GM12892 (cell line): ENCODE measurements around the gene BBIP1.
"Not testable (repeated sequence)": the region's sequence is repeated elsewhere in the genome, so short reads cannot be mapped to it uniquely, and the experiment has no call there.

Experiments used
- DNase-seq: peaks from one replicate; pipeline ENCODE4 v3.0.0; 2011; ENCODE audit not compliant: insufficient read length
- FAIRE-seq: peaks from 2 replicates; lab custom pipeline; 2011; peaks lifted over from hg19 to GRCh38; lab: Jason Lieb, UNC
- POLR2A ChIP-seq: IDR thresholded peaks from 2 replicates; pipeline ENCODE4 v1.6.1; 2011; ENCODE audit warnings: low read depth, low read length, control low read depth
- POLR2AphosphoS5 ChIP-seq: IDR thresholded peaks from 2 replicates; pipeline ENCODE4 v1.6.1; 2011; ENCODE audit warnings: low read depth, low read length, control low read depth
- TAF1 ChIP-seq: IDR thresholded peaks from 2 replicates; pipeline ENCODE4 v1.6.1; 2011; ENCODE audit warnings: low read depth, mild to moderate bottlenecking, control low read depth, low read length, borderline replicate concordance

BBIP1 gene

GRCh38 chr10:110918269-110918642 lies 724 bp downstream of the BBIP1 start:
- DNase-seq (peak; percentile 74), FAIRE-seq (no peak)
- TF ChIP-seq POLR2AphosphoS5 (no peak), TAF1 (no peak), POLR2A (no peak)

- DNase-seq (no peak), FAIRE-seq (peak; percentile 62)
- TF ChIP-seq POLR2A (no peak), TAF1 (no peak), POLR2AphosphoS5 (no peak)
These were observed 2.2 kb downstream of the BBIP1 start for GRCh38 chr10:110916554-110917346.

- not testable (repeated sequence) for FAIRE-seq, DNase-seq
These were observed 3.4 kb downstream of the BBIP1 start for GRCh38 chr10:110915600-110915999.

GRCh38 chr10:110915035-110915434 lies 3.9 kb downstream of the BBIP1 start:
- DNase-seq (no peak), FAIRE-seq (peak; percentile 67)
- TF ChIP-seq POLR2AphosphoS5 (no peak), TAF1 (no peak), POLR2A (no peak)

- no peak for DNase-seq
- peak; percentile 27 for FAIRE-seq
These were observed 4.5 kb downstream of the BBIP1 start for GRCh38 chr10:110914431-110914830.

GRCh38 chr10:110912374-110912773 lies 6.6 kb downstream of the BBIP1 start:
- FAIRE-seq (no peak), DNase-seq (no peak)
- TF ChIP-seq POLR2AphosphoS5 (no peak), TAF1 (no peak), POLR2A (no peak)

More at GRCh38 chr10:110914431-110914830, 4.5 kb downstream of the BBIP1 start:
- TF ChIP-seq POLR2AphosphoS5 (no peak), TAF1 (no peak), POLR2A (no peak)

GRCh38 chr10:110910138-110910537 lies 8.8 kb downstream of the BBIP1 start:
- TF ChIP-seq TAF1 (no peak), POLR2AphosphoS5 (no peak), POLR2A (no peak)
- DNase-seq (no peak), FAIRE-seq (no peak)

GRCh38 chr10:110903280-110904278 lies 15.4 kb downstream of the BBIP1 start:
- FAIRE-seq = peak; percentile 68
- TF ChIP-seq POLR2A (no peak), TAF1 (no peak), POLR2AphosphoS5 (no peak)

GRCh38 chr10:110901954-110902819 lies 16.8 kb downstream of the BBIP1 start:
- peak; percentile 5 for FAIRE-seq
- TF ChIP-seq TAF1 (no peak), POLR2A (peak; percentile 15; the same call in 1 of the 2 replicates)
- DNase-seq = no peak

More at GRCh38 chr10:110903280-110904278, 15.4 kb downstream of the BBIP1 start:
- no peak for DNase-seq

- TF ChIP-seq POLR2A (no peak), TAF1 (no peak), POLR2AphosphoS5 (no peak)
- DNase-seq = no peak
- no peak for FAIRE-seq
These were observed 18.0 kb downstream of the BBIP1 start for GRCh38 chr10:110900983-110901382.

GRCh38 chr10:110898391-110898790 lies 20.6 kb downstream of the BBIP1 start:
- DNase-seq (no peak), FAIRE-seq (no peak)
- TF ChIP-seq POLR2AphosphoS5 (no peak), TAF1 (no peak), POLR2A (no peak)
